A673 (cell line): ENCODE results near the gene TCF12. TPM values are rescaled to one million over a fixed set of nuclear protein-coding genes. Genes with fewer than 3 reads are reported as not detected.

Source experiments
- BruUV-seq: library from RNA; stranded (reverse); fragments of 400-500 nt; replicated peaks from 2 replicates; lab custom pipeline; 2021; lab: Mats Ljungman, UMichigan
- CTCF ChIA-PET: fragments of 300-600 bp; sonication (Branson Sonifier 250); formaldehyde crosslinking; loops from one replicate; lab custom pipeline; 2022; ENCODE audit warnings: antibody characterized with exemption; lab: Charles Lee
- POLR2A ChIA-PET: fragments of 300-600 bp; sonication (Branson Sonifier 250); formaldehyde crosslinking; loops from one replicate; lab custom pipeline; 2022; ENCODE audit warnings: antibody characterized with exemption; ENCODE audit not compliant: low non-redundant PET; lab: Charles Lee
- DNase-seq: peaks from one replicate; pipeline ENCODE4 v3.0.0-alpha.2; 2015; ENCODE audit warnings: low spot score
- H3K27ac ChIP-seq: fragments of 200-600 bp; sonication (generic); 2 replicates; pipeline ENCODE4 v1.5.1; 2016; ENCODE audit warnings: mixed run types, low read depth, mild to moderate bottlenecking, mixed read lengths, antibody characterized with exemption, low read length; ENCODE audit not compliant: poor library complexity, severe bottlenecking
- H3K27me3 ChIP-seq: fragments of 200-600 bp; sonication (generic); replicated peaks from 2 replicates; pipeline ENCODE4 v1.6.1; 2017; ENCODE audit warnings: mixed run types, low read depth, mild to moderate bottlenecking, mixed read lengths, antibody characterized with exemption, low read length; ENCODE audit not compliant: insufficient read depth, poor library complexity
- H3K36me3 ChIP-seq: fragments of 200-600 bp; sonication (generic); 2 replicates; pipeline ENCODE4 v1.6.1; 2016; ENCODE audit warnings: mixed run types, mild to moderate bottlenecking, mixed read lengths, antibody characterized with exemption, low read length; ENCODE audit not compliant: insufficient read depth, poor library complexity, severe bottlenecking
- H3K4me1 ChIP-seq: fragments of 200-600 bp; sonication (generic); 2 replicates; pipeline ENCODE4 v1.6.1; 2017; ENCODE audit warnings: mixed run types, mild to moderate bottlenecking, mixed read lengths, antibody characterized with exemption, low read length; ENCODE audit not compliant: insufficient read depth, poor library complexity, severe bottlenecking
- H3K4me3 ChIP-seq: fragments of 200-600 bp; sonication (generic); 2 replicates; pipeline ENCODE4 v1.5.1; 2016; ENCODE audit warnings: low read depth, mixed run types, mild to moderate bottlenecking, mixed read lengths, low read length; ENCODE audit not compliant: poor library complexity, severe bottlenecking
- H3K9me3 ChIP-seq: fragments of 200-600 bp; sonication (generic); 2 replicates; pipeline ENCODE4 v1.6.1; 2016; ENCODE audit warnings: mixed run types, low read depth, mild to moderate bottlenecking, mixed read lengths, antibody characterized with exemption, low read length; ENCODE audit not compliant: poor library complexity, severe bottlenecking
- EZH2 ChIP-seq: fragments of 200-600 bp; sonication (generic); IDR thresholded peaks from 2 replicates; pipeline ENCODE4 v1.6.1; 2017; ENCODE audit warnings: borderline replicate concordance, low read depth, mild to moderate bottlenecking, mixed read lengths, antibody characterized with exemption, low read length; ENCODE audit not compliant: poor library complexity, severe bottlenecking
- intact Hi-C: fragments of 100-400 bp; cut with micrococcal nuclease; formaldehyde crosslinking; loops from one replicate; pipeline ENCODE4 v1.10.0; 2022; ENCODE audit not compliant: unreplicated experiment
- total RNA-seq: library from RNA; stranded (reverse); gene quantifications from 2 replicates; pipeline ENCODE4 v1.2.3, GENCODE V29; 2021
- TF ChIP-seq, protein P1 (sequence below): fragments of 300-800, 200-600 bp; sonication (generic); conservative IDR thresholded peaks from 2 replicates; pipeline ENCODE4 v1.5.1; 2017; ENCODE audit warnings: low read depth, mild to moderate bottlenecking, antibody characterized with exemption, low read length, moderate library complexity, mixed read lengths

The TCF12 gene
- total RNA-seq, 1 experiment from 2014 or later = 351 TPM

GRCh38 chr15:57309856-57310760, 391.7 kb downstream of the TCF12 start:
- no TSS peak for BruUV-seq
- no peaks in the 10 kb centered on the region for H3K27me3 ChIP-seq
- peaks cover 9% of the 10 kb centered on the region for H3K4me1 ChIP-seq
- H3K9me3 ChIP-seq = no peaks in the 10 kb centered on the region
- no peak overlapping the region for H3K4me3 ChIP-seq
- H3K27ac ChIP-seq = no peak overlapping the region
- intact Hi-C loops = loop anchor here (5.0 kb wide), 1 partner anchor 818 kb away; no protein-coding TSS in a partner anchor
- ChIA-PET POLR2A (no interaction called here), CTCF (no interaction called here)
- TF ChIP-seq EZH2 = no peak
- TF ChIP-seq, protein P1, sequence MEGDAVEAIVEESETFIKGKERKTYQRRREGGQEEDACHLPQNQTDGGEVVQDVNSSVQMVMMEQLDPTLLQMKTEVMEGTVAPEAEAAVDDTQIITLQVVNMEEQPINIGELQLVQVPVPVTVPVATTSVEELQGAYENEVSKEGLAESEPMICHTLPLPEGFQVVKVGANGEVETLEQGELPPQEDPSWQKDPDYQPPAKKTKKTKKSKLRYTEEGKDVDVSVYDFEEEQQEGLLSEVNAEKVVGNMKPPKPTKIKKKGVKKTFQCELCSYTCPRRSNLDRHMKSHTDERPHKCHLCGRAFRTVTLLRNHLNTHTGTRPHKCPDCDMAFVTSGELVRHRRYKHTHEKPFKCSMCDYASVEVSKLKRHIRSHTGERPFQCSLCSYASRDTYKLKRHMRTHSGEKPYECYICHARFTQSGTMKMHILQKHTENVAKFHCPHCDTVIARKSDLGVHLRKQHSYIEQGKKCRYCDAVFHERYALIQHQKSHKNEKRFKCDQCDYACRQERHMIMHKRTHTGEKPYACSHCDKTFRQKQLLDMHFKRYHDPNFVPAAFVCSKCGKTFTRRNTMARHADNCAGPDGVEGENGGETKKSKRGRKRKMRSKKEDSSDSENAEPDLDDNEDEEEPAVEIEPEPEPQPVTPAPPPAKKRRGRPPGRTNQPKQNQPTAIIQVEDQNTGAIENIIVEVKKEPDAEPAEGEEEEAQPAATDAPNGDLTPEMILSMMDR = no peak
- H3K36me3 ChIP-seq = no peaks in the 10 kb centered on the region
- no peak for DNase-seq

DNA sequence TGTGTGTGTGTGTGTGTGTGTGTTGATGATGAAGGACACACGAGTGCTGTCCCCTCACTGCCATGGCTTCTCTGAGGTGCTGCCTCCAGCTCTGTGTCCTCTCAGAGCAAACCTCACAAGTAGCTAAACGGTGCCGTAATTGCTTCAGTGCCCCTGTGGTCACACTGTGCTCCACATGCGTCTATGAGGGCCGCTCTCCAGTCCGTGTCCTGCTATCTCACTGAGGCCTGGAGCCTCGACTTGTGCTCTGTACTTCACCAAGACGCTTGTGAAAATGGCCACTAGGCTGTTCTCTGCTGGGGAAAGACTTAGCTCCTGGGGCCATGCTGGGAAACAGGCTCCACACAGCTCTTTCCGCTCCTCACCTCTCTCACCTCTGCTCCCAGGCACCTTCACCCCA, 392.4 kb downstream of the TCF12 start:
- H3K4me1 ChIP-seq = peaks cover 7% of the 10 kb centered on the region
- H3K27ac ChIP-seq = no peak overlapping the region
- no peak overlapping the region for H3K4me3 ChIP-seq
- H3K27me3 ChIP-seq = no peaks in the 10 kb centered on the region
- intact Hi-C loops = no loop called here
- ChIA-PET CTCF (no interaction called here), POLR2A (no interaction called here)
- DNase-seq = no peak
- no TSS peak for BruUV-seq
- TF ChIP-seq, protein P1 = no peak
- no peak for TF ChIP-seq EZH2
- no peaks in the 10 kb centered on the region for H3K36me3 ChIP-seq
- H3K9me3 ChIP-seq = no peaks in the 10 kb centered on the region

GRCh38 chr15:57312006-57312317, 393.5 kb downstream of the TCF12 start:
- DNase-seq = no peak
- intact Hi-C loops = no loop called here
- no peak for TF ChIP-seq EZH2
- TF ChIP-seq, protein P1 = no peak
- Histone ChIP-seq H3K27me3 (no peaks in the 10 kb centered on the region), H3K9me3 (no peaks in the 10 kb centered on the region), H3K4me1 (no peaks in the 10 kb centered on the region), H3K36me3 (no peaks in the 10 kb centered on the region), H3K4me3 (no peak overlapping the region), H3K27ac (no peak overlapping the region)
- POLR2A ChIA-PET = no interaction called here
- BruUV-seq = no TSS peak
- CTCF ChIA-PET = no interaction called here
